ENCODE data around the gene ZNF322.
A peak's percentile ranks its signal among the peaks of the same experiment; 100 is the strongest.
"Not testable (repeated sequence)": the region's sequence is repeated elsewhere in the genome, so short reads cannot be mapped to it uniquely, and the experiment has no call there.

The ZNF322 gene

GRCh38 chr6:26659042-26659999, at the start of gene ZNF322:
TSS of gene ZNF322 (minus strand) at chr6:26659746. CDS start at chr6:26638553, 21,193 bp downstream.
- peak; percentile 85 to 91 for DNase-seq (ENCODE audit: low read depth in 2 of 2)

- not testable (repeated sequence) for DNase-seq (ENCODE audit: low read depth in 2 of 2)
Measured at GRCh38 chr6:26705780-26706179, 46.2 kb upstream of the ZNF322 start.

GRCh38 chr6:26705352-26705751, 45.8 kb upstream of the ZNF322 start:
- DNase-seq (ENCODE audit: low read depth in 2 of 2): not testable (repeated sequence)

GRCh38 chr6:26701023-26701747, 41.6 kb upstream of the ZNF322 start:
- DNase-seq (ENCODE audit: low read depth in 2 of 2): not testable (repeated sequence)

- not testable (repeated sequence) for DNase-seq (ENCODE audit: low read depth in 2 of 2)
Measured at GRCh38 chr6:26697496-26697895, 38.0 kb upstream of the ZNF322 start.

- not testable (repeated sequence) for DNase-seq (ENCODE audit: low read depth in 2 of 2)
Measured at GRCh38 chr6:26689324-26689947, 29.9 kb upstream of the ZNF322 start.

- not testable (repeated sequence) for DNase-seq (ENCODE audit: low read depth in 2 of 2)
Measured at GRCh38 chr6:26682435-26683042, 23.0 kb upstream of the ZNF322 start.

GRCh38 chr6:26673287-26673686, 13.7 kb upstream of the ZNF322 start:
- DNase-seq (ENCODE audit: low read depth in 2 of 2): not testable (repeated sequence)

GRCh38 chr6:26670558-26670957, 11.0 kb upstream of the ZNF322 start:
- DNase-seq (ENCODE audit: low read depth in 2 of 2): not testable (repeated sequence)

- not testable (repeated sequence) for DNase-seq (ENCODE audit: low read depth in 2 of 2)
Measured at GRCh38 chr6:26670003-26670402, 10.5 kb upstream of the ZNF322 start.

GRCh38 chr6:26660000-26660361, 435 bp upstream of the ZNF322 start:
- DNase-seq (ENCODE audit: low read depth in 2 of 2): no peak

GRCh38 chr6:26657256-26657655, 2.3 kb downstream of the ZNF322 start:
- no peak for DNase-seq (ENCODE audit: low read depth in 2 of 2)

- DNase-seq (ENCODE audit: low read depth in 2 of 2): no peak
Measured at GRCh38 chr6:26653007-26653406, 6.5 kb downstream of the ZNF322 start.

- DNase-seq (ENCODE audit: low read depth in 2 of 2): no peak
Measured at GRCh38 chr6:26651133-26651781, 8.3 kb downstream of the ZNF322 start.

GRCh38 chr6:26646074-26646473, 13.5 kb downstream of the ZNF322 start:
- no peak for DNase-seq (ENCODE audit: low read depth in 2 of 2)

- no peak for DNase-seq (ENCODE audit: low read depth in 2 of 2)
Measured at GRCh38 chr6:26640806-26641205, 18.7 kb downstream of the ZNF322 start.

- no peak for DNase-seq (ENCODE audit: low read depth in 2 of 2)
Measured at GRCh38 chr6:26629359-26629758, 30.2 kb downstream of the ZNF322 start.

- no peak for DNase-seq (ENCODE audit: low read depth in 2 of 2)
Measured at GRCh38 chr6:26627843-26628242, 31.7 kb downstream of the ZNF322 start.

GRCh38 chr6:26624557-26624956, 35.0 kb downstream of the ZNF322 start:
- DNase-seq (ENCODE audit: low read depth in 2 of 2): no peak

GRCh38 chr6:26623339-26623859, 36.1 kb downstream of the ZNF322 start:
- DNase-seq (ENCODE audit: low read depth in 2 of 2): no peak
